Natural killer cell (primary cell): ENCODE measurements around the gene PSMF1. TPM values are rescaled to one million over a fixed set of nuclear protein-coding genes. Genes with fewer than 3 reads are reported as not detected.
A peak's percentile ranks its signal among the peaks of the same experiment; 100 is the strongest.

Source experiments
- ATAC-seq, 3 donors: fragments of 150-1000 bp in 2 of 3; fragments of 200-7000 bp in 1 of 3; cut with Tn5 transposase; 1 replicate in 1 of 3; 2 replicates in 2 of 3; pipeline ENCODE4 v1.10.0; 2021; ENCODE audit warnings: mild to moderate bottlenecking in 2 of 3, moderate library complexity in 2 of 3
- DNase-seq, 2 donors: peaks; one replicate each; pipeline versions ENCODE4 v3.0.0 to v3.0.0-alpha.2; 2013 to 2021; ENCODE audit warnings: mixed read lengths in 1 of 2
- H3K27ac ChIP-seq: one replicate; pipeline ENCODE4 v1.5.1; 2013; ENCODE audit warnings: mild to moderate bottlenecking, low read length
- H3K27me3 ChIP-seq: one replicate; pipeline ENCODE4 v1.6.1; 2013; ENCODE audit warnings: low read length; ENCODE audit not compliant: control insufficient read depth, insufficient read depth
- H3K36me3 ChIP-seq: one replicate; pipeline ENCODE4 v1.6.1; 2013; ENCODE audit warnings: low read length; ENCODE audit not compliant: control insufficient read depth, insufficient read depth
- H3K4me1 ChIP-seq: one replicate; pipeline ENCODE4 v1.6.1; 2013; ENCODE audit warnings: low read length; ENCODE audit not compliant: control insufficient read depth, insufficient read depth
- H3K4me3 ChIP-seq: one replicate; pipeline ENCODE4 v1.5.1; 2013; ENCODE audit warnings: low read length
- H3K9me3 ChIP-seq: one replicate; pipeline ENCODE4 v1.6.1; 2013; ENCODE audit warnings: low read length; ENCODE audit not compliant: control insufficient read depth, insufficient read depth
- H3K27ac Mint-ChIP-seq, 2 donors: one replicate each; pipeline ENCODE4 v1.8.0; 2022; ENCODE audit warnings: mild to moderate bottlenecking in 2 of 2, mixed read lengths in 2 of 2, moderate library complexity in 1 of 2
- H3K27me3 Mint-ChIP-seq, 2 donors: one replicate each; pipeline ENCODE4 v1.8.0; 2022; ENCODE audit warnings: low read depth in 2 of 2, mixed read lengths in 2 of 2
- H3K36me3 Mint-ChIP-seq: one replicate; pipeline ENCODE4 v1.8.0; 2022; ENCODE audit warnings: mixed read lengths
- H3K4me1 Mint-ChIP-seq, 2 donors: one replicate each; pipeline ENCODE4 v1.8.0; 2022; ENCODE audit warnings: mixed read lengths in 2 of 2
- H3K4me3 Mint-ChIP-seq: one replicate; pipeline ENCODE4 v1.8.0; 2022; ENCODE audit warnings: mild to moderate bottlenecking, moderate library complexity, mixed read lengths
- H3K9me3 Mint-ChIP-seq, 2 donors: one replicate each; pipeline ENCODE4 v1.8.0; 2022; ENCODE audit warnings: mixed read lengths in 2 of 2
- CTCF ChIP-seq: fragments of 200-600 bp; IDR thresholded peaks from one replicate; pipeline ENCODE4 v1.8.0; 2022; ENCODE audit warnings: antibody characterized with exemption
- WGBS: methylation state at CpG from one replicate; pipeline ENCODE4 v1.1.7; 2013; ENCODE audit warnings: missing lambda C conversion rate; ENCODE audit not compliant: insufficient coverage; 5-methylcytosine and 5-hydroxymethylcytosine counted together
- intact Hi-C: fragments of 100-400 bp; cut with micrococcal nuclease; formaldehyde crosslinking; loops from one replicate; pipeline ENCODE4 v1.14.2; 2022
- total RNA-seq, 4 donors: library from RNA; stranded (reverse); fragments of 120-200 nt in 1 of 4; gene quantifications; one replicate each; pipeline versions ENCODE4 v1.2.3 to v1.2.4, GENCODE V29; 2013 to 2022

PSMF1 gene
- total RNA-seq, 3 donors from 2014 or later (not counting 1 experiment from before 2014, with no cell fraction given), result 97.1 to 107 (median 101) TPM

GRCh38 chr20:1150968-1151367 lies 32.6 kb downstream of the PSMF1 start:
- Mint-ChIP-seq H3K4me1 (peaks cover 34 to 44% of the 10 kb centered on the region in 2 donors), H3K4me3 (no peak overlapping the region), H3K9me3 (peaks cover 0 to 2% of the 10 kb centered on the region in 2 donors), H3K27ac (peak overlapping the region; percentile 14 to 25), H3K36me3 (peaks cover 17% of the 10 kb centered on the region), H3K27me3 (no peaks in the 10 kb centered on the region)
- Histone ChIP-seq H3K27ac (no peak overlapping the region), H3K4me3 (no peak overlapping the region), H3K4me1 (no peaks in the 10 kb centered on the region), H3K36me3 (peaks cover 43% of the 10 kb centered on the region), H3K9me3 (no peaks in the 10 kb centered on the region), H3K27me3 (no peaks in the 10 kb centered on the region)
- intact Hi-C loops, result no loop called here
- ATAC-seq (no peak), DNase-seq (no peak)
- WGBS, result 100% methylated on average over 1 of the region's 1 CpG
- no peak for TF ChIP-seq CTCF

GRCh38 chr20:1154226-1154625 lies 35.8 kb downstream of the PSMF1 start:
- intact Hi-C loops, result no loop called here
- ATAC-seq, result no peak
- Mint-ChIP-seq H3K9me3 (peaks cover 0 to 4% of the 10 kb centered on the region in 2 donors), H3K36me3 (peaks cover 22% of the 10 kb centered on the region), H3K27ac (no peak overlapping the region), H3K4me3 (no peak overlapping the region), H3K4me1 (peaks cover 26 to 34% of the 10 kb centered on the region in 2 donors), H3K27me3 (no peaks in the 10 kb centered on the region)
- Histone ChIP-seq H3K27ac (no peak overlapping the region), H3K36me3 (peaks cover 26% of the 10 kb centered on the region), H3K4me3 (no peak overlapping the region), H3K9me3 (no peaks in the 10 kb centered on the region), H3K27me3 (no peaks in the 10 kb centered on the region), H3K4me1 (no peaks in the 10 kb centered on the region)
- TF ChIP-seq CTCF, result no peak
- no peak for DNase-seq

GRCh38 chr20:1154691-1155090 lies 36.3 kb downstream of the PSMF1 start:
- Mint-ChIP-seq H3K4me3 (no peak overlapping the region), H3K4me1 (peaks cover 26 to 34% of the 10 kb centered on the region in 2 donors), H3K27me3 (no peaks in the 10 kb centered on the region), H3K9me3 (peaks cover 0 to 4% of the 10 kb centered on the region in 2 donors), H3K36me3 (peaks cover 22% of the 10 kb centered on the region), H3K27ac (no peak overlapping the region)
- Histone ChIP-seq H3K4me1 (no peaks in the 10 kb centered on the region), H3K27ac (no peak overlapping the region), H3K27me3 (no peaks in the 10 kb centered on the region), H3K36me3 (peaks cover 29% of the 10 kb centered on the region), H3K4me3 (no peak overlapping the region), H3K9me3 (no peaks in the 10 kb centered on the region)
- DNase-seq (no peak), ATAC-seq (no peak)
- WGBS, result 95% methylated on average over 1 of the region's 1 CpG
- no peak for TF ChIP-seq CTCF
- intact Hi-C loops, result no loop called here

- peaks cover 35% of the 10 kb centered on the region for H3K36me3 ChIP-seq
Measured at GRCh38 chr20:1155342-1155741, 36.9 kb downstream of the PSMF1 start.

More at GRCh38 chr20:1155342-1155741, 36.9 kb downstream of the PSMF1 start:
- TF ChIP-seq CTCF, result no peak
- no peaks in the 10 kb centered on the region for H3K4me1 ChIP-seq
- no peak overlapping the region for H3K4me3 ChIP-seq
- Mint-ChIP-seq H3K27me3 (no peaks in the 10 kb centered on the region), H3K36me3 (peaks cover 22% of the 10 kb centered on the region), H3K9me3 (peaks cover 0 to 4% of the 10 kb centered on the region in 2 donors), H3K27ac (no peak overlapping the region), H3K4me1 (peaks cover 26 to 34% of the 10 kb centered on the region in 2 donors), H3K4me3 (no peak overlapping the region)
- no peak overlapping the region for H3K27ac ChIP-seq
- DNase-seq (no peak), ATAC-seq (no peak)
- no peaks in the 10 kb centered on the region for H3K27me3 ChIP-seq
- intact Hi-C loops, result no loop called here
- WGBS, result 81% methylated on average over 3 of the region's 3 CpGs
- H3K9me3 ChIP-seq, result no peaks in the 10 kb centered on the region
